ENCODE results near the gene MTNR1A. TPM values are rescaled to one million over a fixed set of nuclear protein-coding genes. Genes with fewer than 3 reads are reported as not detected.

MTNR1A gene
- total RNA-seq, 3 donors from 2014 or later, result 1.4 to 4.9 (median 3.8) TPM

DNA sequence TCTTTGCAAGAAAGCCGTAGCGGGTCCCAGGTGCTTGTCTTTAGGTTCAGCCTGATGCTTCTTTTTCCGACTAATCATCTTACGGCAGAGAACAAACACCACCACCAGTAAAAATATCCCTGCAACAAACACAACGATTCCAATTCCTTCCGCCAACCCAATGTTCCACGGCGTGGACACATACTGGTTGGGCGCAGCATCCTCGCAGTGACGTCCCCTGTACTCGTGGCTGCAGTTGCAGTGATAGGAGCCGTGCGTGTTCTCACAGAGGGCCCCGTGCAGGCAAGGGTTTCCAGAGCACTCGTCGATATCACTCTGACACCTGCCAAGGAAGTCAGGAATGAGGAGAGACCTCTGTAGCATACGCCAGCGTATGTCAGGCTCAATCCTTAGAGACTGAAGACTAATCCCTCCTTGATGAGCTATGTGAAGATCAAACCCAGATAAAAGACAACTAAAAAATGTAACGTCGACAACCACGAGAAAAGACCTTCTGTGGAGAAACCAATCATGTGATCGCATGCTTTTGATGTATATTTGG lies 41.6 kb upstream of the MTNR1A start:
- no peak for DNase-seq
- Histone ChIP-seq H3K36me3 (ENCODE audit: low read depth) (peaks cover 4% of the 10 kb centered on the region), H3K4me3 (no peak overlapping the region), H3K4me1 (ENCODE audit: low read depth) (no peaks in the 10 kb centered on the region), H3K9me3 (no peaks in the 10 kb centered on the region)
- no peak for ATAC-seq
- intact Hi-C loops (cut with DNase I, micrococcal nuclease), result no loop called here
- TF ChIP-seq, protein P1, sequence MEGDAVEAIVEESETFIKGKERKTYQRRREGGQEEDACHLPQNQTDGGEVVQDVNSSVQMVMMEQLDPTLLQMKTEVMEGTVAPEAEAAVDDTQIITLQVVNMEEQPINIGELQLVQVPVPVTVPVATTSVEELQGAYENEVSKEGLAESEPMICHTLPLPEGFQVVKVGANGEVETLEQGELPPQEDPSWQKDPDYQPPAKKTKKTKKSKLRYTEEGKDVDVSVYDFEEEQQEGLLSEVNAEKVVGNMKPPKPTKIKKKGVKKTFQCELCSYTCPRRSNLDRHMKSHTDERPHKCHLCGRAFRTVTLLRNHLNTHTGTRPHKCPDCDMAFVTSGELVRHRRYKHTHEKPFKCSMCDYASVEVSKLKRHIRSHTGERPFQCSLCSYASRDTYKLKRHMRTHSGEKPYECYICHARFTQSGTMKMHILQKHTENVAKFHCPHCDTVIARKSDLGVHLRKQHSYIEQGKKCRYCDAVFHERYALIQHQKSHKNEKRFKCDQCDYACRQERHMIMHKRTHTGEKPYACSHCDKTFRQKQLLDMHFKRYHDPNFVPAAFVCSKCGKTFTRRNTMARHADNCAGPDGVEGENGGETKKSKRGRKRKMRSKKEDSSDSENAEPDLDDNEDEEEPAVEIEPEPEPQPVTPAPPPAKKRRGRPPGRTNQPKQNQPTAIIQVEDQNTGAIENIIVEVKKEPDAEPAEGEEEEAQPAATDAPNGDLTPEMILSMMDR (IDR thresholded peaks at IDR 0.05), result no peak

GRCh38 chr4:186596346-186596745 lies 41.0 kb upstream of the MTNR1A start:
- DNase-seq, result no peak
- Histone ChIP-seq H3K4me1 (ENCODE audit: low read depth) (no peaks in the 10 kb centered on the region), H3K36me3 (ENCODE audit: low read depth) (peaks cover 4% of the 10 kb centered on the region), H3K9me3 (no peaks in the 10 kb centered on the region), H3K4me3 (no peak overlapping the region)
- intact Hi-C loops (cut with DNase I, micrococcal nuclease), result no loop called here
- TF ChIP-seq, protein P1 (IDR thresholded peaks at IDR 0.05), result no peak
- ATAC-seq, result no peak

GRCh38 chr4:186593587-186593973 lies 38.2 kb upstream of the MTNR1A start:
- DNase-seq, result no peak
- intact Hi-C loops (cut with DNase I, micrococcal nuclease), result loop anchor here in 1 of 2 donors (5.0 kb wide), 1 partner anchor 296 kb away; no protein-coding TSS in a partner anchor
- ATAC-seq, result peak; percentile 37
- H3K4me1 ChIP-seq (ENCODE audit: low read depth), result no peaks in the 10 kb centered on the region
- H3K36me3 ChIP-seq (ENCODE audit: low read depth), result peaks cover 4% of the 10 kb centered on the region
- TF ChIP-seq, protein P1 (IDR thresholded peaks at IDR 0.05), result no peak
- H3K9me3 ChIP-seq, result no peaks in the 10 kb centered on the region
- no peak overlapping the region for H3K4me3 ChIP-seq

GRCh38 chr4:186592966-186593586 lies 37.7 kb upstream of the MTNR1A start:
- TF ChIP-seq, protein P1 (IDR thresholded peaks at IDR 0.05), result no peak
- Histone ChIP-seq H3K4me3 (no peak overlapping the region), H3K9me3 (no peaks in the 10 kb centered on the region), H3K36me3 (ENCODE audit: low read depth) (peaks cover 4% of the 10 kb centered on the region), H3K4me1 (ENCODE audit: low read depth) (no peaks in the 10 kb centered on the region)
- ATAC-seq (peak; percentile 71), DNase-seq (no peak)
- intact Hi-C loops (cut with DNase I, micrococcal nuclease), result loop anchor here in 1 of 2 donors (5.0 kb wide), 1 partner anchor 296 kb away; no protein-coding TSS in a partner anchor

DNA sequence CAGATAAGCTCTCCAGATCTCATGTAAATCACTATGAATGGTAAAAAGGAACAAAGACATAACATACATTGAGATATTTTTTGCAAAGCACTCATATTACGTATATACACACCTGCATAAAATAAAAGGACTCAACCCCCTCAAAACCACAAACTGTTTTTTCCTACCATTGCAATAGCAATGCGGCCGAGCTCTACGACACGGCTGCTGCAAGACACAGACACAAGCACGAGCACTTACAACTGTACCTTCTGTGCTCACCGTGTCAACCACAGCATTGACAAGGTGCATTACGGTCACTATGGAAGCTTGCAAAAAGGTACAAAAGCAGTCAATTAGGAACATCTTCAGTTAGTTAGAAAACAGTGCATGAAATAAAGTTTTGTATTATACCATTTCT lies 37.1 kb upstream of the MTNR1A start:
- no peaks in the 10 kb centered on the region for H3K9me3 ChIP-seq
- H3K4me3 ChIP-seq, result no peak overlapping the region
- H3K36me3 ChIP-seq (ENCODE audit: low read depth), result peaks cover under 1% of the 10 kb centered on the region
- TF ChIP-seq, protein P1 (IDR thresholded peaks at IDR 0.05), result no peak
- ATAC-seq (no peak), DNase-seq (no peak)
- no peaks in the 10 kb centered on the region for H3K4me1 ChIP-seq (ENCODE audit: low read depth)
- intact Hi-C loops (cut with DNase I, micrococcal nuclease), result loop anchor here in 1 of 2 donors (5.0 kb wide), 1 partner anchor 295 kb away; no protein-coding TSS in a partner anchor

Data from mucosa of descending colon (tissue), 3 donors.